NCI-H2171 treated with DMSO at 0.1 percent for 48 hours (cell line): ENCODE measurements around the gene NAT16.
"Not testable (repeated sequence)": the region's sequence is repeated elsewhere in the genome, so short reads cannot be mapped to it uniquely, and the experiment has no call there.

Experiments
- DNase-seq: peaks from one replicate; lab custom pipeline; 2025; lab: John Stamatoyannopoulos, UW

NAT16 gene

DNA sequence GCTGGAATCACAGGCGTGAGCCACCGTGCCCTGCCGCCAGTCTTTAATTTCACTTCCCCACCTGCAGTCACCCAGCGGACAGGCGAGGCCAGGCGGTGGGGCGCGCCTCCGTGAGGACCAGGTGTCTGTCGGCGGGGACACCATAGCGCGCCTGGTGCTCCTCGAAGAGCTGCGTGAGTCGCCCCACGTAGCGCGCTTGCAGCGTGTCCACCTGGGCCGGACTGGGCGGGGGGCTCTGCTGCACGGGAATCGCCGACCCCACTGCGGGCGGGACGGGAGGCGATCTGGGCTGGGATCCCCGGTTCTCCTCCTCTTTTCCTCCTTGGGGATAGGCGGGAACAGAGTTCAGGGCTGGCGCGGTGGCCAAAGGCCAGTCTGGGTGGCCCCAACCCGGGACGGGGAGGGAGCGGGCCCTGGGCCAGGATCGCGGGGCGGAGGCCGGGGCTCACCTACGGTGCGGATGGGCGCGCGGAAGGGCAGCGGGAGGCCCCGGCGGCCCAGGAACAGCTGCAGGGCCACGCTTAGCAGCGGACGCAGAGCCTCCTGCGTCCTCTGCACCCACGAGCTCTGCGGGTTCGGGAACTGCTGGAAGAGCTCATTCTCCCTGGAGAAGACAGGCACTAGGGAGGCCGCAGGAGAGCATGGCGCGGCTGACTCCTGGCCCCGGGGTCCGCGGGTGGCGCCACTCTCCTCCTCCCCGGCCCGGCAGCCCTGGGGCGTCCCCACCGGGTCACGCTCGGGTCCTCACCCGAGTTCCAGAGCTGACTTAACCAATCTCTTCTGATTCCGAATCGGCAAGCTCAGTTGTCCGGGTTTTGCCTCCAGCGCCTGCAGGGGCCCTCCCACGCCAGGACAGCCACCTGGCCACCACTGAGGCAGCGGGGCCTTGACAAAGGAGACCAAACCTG, 21.9 kb upstream of the NAT16 start:
- no peak for DNase-seq

DNA sequence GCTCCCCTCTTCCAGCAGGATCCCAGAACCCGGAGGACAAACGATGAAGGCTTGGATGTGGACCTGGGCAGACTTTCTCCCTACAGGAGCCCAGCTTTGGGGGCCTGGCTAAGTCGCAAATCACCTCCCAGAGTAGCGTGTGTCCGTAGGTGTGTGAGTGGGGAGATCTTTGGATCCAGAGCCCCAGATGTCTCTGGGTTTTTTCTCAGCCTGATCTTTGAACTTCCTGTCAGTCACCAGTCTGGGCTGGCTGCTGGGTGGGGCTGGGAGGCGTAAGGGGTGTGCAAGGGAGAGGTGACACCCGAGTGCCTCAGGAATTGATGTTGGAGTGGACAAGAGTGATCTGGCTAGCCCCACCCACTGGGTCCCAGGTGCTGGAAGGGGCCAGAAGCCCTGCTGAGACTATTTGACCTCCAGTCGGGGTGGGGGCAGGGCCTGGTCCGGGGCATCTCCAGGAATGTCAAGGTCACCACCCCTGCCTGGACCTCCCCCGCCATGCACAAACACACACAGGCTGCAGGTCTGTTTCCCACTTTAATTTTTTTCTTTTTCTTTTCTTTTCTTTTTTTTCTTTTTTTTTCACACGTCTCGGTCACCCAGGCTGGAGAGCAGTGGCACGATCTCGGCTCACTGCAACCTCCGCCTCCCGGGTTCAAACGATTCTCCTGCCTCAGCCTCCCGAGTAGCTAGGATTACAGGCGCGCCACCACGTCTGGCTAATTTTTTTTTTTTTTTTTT, 20.9 kb upstream of the NAT16 start, which contains the start of gene MOGAT3:
Gene MOGAT3 (minus strand): TSS at position 175 of the 738 bp plus-strand sequence. CDS start 182 bp downstream, outside the sequence.
- no peak for DNase-seq

DNA sequence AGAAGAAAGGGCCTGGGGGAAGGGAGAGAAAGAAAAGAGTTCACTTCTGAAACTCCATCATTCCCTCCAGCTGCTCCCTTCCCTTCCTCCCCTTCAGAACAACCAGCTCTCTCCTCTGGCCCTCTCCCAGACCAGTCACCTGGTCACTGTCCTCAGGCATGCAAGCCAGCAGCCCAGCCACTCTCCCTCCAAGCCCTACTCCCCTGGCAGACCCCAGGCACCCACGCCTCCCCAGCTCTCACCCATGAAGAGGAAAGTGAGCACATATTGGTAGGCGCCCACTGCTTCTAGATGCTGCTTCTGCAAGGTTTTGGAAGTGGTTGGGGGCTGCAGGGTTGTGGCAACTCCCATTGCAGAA, 20.4 kb upstream of the NAT16 start:
- DNase-seq, result no peak

DNA sequence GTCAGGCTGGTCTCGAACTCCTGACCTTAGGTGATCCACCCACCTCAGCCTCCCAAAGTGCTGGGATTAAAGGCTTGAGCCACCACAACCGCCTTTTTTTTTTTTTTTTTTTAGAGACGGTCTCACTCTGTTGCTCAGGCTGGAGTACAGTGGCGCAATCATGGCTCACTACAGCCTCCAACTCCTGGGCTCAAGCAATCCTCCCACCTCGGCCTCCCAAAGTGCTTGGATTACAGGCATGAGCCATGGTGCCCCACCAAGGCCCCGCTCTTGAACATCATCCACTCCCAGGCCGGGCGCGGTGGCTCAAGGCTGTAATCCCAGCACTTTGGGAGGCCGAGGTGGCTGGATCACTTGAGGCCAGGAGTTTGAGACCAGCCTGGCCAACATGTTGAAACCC, 19.4 kb upstream of the NAT16 start:
- DNase-seq, result not testable (repeated sequence)

DNA sequence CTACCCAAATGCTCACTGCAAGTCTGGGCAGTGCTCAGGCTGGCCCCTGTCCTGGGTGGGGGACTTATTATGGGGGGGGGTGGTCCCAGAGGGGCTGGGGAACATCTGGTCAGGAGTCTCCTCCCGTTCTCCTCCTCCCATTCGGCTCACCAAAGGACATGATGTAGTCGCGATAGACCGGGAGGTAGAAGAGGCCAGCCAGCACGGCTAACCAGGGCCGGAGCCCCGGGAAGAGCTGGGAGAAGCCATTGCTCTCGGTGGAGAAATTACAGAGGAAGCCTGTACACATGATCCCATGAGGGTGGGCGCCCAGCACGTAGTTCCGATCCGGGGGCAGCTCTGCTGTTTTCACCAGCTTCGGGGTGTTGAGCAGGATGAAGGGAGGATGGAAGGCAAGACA, 18.4 kb upstream of the NAT16 start:
- DNase-seq, result no peak

DNA sequence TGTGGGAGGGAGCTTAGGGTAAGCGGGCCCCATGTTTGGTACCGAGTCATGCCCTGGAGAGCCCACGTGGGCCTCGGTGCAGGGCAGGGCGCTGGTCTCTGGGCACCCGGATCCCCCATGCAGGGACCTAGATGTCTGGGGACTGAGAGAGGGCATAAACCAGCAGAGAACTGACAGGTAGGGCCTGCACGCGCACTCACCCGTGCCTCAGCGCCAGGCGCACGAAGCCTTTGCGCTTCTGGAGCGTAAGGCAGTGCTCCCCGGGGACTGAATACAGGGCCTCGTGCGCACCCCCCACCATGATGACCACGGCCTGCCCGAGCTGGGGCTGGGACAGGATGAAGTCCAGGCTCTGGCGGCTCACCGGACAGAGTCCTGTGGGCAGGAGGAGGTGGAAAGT, 17.9 kb upstream of the NAT16 start:
- DNase-seq, result no peak

DNA sequence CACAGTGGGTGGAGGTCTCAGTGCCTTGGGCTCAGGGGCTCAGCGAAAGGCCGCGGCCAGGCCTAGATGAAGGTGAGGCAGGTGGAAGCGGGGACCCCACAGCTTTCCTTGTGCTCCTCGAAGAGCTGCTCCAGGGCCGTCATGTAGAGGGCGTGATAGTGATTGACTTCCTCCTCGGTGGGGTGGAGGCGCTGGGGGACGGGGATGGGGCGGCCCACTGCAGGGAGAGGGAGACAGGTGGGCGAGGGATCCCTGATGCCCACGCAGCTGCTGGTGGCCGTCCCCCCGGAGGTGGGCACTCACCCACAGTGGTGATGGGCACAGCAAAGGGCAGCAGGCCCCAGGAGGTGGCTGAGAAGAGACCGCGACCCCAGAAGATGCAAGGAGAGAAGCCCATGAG, 15.8 kb upstream of the NAT16 start:
- DNase-seq, result no peak

DNA sequence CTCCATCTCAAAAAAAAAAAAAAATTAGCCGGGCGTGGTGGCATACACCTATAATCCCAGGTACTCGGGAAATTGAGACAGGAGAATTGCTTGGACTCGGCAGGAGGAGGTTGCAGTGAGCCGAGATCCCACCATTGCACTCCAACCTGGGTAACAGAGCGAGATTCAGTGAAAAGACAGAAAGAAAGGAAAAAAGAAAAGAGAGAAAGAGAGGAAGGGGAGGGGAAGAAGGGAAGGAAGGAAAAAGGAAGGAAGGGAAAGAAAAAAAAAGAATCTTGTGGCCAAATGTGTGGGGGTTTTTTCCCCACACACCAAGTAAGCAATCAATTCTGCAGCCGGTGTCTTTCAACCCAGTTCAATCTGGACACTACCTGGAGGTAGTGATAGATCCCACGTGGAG, 9.0 kb upstream of the NAT16 start:
- no peak for DNase-seq

DNA sequence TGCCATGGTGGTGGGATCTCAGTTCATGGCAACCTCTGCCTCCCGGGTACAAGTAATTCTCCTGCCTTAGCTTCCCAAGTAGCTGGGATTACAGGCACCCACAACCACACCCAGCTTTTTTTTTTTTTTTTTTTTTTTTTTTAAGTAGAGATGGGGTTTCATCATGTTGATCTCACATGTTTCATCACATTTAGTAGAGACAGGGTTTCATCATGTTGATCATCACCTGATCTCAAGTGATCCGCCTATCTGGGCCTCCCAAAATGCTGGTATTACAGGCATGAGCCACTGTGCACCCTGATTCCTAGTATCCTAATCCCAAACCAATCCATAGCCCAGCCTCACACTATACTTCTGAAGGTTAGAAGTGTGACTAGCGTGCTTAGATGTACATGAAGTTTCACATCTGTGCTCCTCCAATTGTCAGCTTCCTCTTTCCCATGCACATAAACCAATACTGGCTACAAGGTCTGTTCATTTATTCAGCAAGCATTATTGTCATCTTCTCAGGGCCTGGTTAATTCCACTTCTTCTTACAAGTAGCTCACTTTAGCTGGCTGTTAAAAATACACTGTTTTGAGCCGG, 6.8 kb upstream of the NAT16 start:
- DNase-seq, result no peak

DNA sequence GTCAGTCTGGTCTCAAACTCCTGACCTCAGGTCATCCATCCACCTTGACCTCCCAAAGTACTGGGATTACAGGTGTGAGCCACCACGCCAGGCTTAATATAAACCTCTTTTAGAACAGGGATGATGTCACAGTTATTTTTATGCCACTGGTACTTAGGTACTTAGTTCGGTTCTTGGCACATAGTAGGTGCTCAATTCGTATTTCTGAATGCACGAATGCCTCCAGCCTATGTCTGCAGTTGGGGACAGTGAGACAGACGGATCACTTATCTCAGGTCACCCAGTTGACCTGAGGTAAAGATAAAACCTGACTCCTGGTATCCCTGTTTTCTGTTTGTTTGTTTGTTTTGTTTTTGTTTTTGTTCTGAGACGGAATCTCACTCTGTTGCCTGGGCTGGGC, 6.1 kb upstream of the NAT16 start:
- no peak for DNase-seq

DNA sequence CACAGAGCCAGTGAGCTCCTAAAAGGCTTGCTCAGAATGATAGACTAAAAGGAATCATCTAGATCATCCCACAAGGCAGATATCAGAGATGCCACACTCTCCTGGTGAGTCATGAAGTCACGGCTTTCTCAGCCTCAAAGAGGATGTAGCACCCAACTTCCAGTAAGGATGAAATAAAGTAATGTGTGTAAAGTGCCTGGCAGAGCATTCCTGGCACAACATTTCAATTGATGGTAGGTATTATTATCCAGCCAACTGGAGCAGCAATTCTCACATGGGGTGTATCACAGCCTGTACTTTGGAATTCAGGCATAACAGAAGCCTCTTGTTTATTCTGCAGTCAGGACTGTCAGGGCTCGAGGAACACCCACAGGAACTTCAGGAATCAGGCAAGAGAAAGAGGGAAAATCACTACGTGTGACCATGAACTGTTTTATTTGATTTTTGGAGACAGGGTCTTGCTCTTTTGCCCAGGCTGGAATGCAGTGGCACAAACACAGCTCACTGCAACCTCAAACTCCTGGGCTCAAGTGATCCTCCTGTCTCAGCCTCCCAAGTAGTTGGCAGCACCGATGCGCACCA, 5.3 kb upstream of the NAT16 start:
- DNase-seq, result no peak

DNA sequence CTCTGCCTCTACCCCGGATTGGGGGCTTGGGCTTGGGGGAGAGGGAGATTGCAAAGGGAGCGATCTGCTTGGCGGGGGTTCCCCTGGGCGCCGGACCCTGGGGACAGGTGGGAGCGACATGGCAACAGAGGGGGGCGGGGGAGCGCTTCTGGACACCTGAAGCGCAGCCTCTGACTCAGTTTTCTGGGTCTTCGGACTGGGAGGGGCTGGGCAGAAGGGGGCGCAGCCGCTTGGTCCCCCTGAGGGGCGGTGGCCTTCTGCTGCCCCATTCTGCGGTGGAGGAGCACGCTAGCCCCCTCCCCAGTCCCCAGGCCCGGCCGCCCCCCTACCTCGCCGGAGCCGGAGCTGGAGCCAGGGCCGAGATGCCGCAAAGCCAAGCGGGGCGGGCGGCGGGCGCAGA, 380 bp downstream of the NAT16 start:
- DNase-seq, result no peak

DNA sequence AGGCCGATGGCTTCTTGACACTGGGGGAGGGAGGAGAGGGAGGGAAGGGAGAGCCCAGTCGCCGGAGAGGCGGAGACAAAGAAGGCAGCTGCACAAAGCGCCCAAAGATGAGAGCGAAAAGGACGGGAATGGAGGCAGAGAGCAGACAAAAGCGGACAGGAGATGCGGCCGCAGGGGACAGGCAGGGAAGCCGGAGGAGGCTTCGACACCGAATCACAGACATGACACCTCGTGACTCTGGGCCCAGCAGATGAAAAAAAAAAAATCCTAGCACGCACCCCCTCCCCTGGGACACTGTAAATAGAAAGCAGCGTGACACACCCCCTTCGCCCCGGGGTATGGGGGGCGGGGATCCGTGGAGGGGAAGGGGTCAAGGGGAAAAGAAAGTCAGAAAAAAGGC, 976 bp downstream of the NAT16 start:
- DNase-seq, result peak; percentile 56

DNA sequence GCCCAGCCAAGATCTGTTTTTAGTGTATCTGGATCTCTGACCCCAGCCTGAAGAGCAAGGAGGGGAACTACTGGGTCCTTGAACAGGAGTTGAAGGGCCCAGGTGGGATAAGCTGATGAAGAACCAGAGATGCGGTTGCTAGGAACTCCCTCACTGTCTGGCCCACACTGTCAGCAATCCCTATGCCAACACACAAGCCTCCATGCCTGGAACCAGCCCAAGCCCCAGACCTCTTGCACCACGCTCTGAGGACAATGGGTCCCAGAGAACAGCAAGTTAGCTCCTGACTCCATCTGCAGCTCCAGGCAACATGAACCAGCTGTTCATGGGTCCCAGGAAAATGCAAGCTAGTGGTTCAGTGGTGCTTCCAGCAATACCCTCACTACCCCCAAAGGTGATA, 2.4 kb downstream of the NAT16 start:
- DNase-seq, result no peak

DNA sequence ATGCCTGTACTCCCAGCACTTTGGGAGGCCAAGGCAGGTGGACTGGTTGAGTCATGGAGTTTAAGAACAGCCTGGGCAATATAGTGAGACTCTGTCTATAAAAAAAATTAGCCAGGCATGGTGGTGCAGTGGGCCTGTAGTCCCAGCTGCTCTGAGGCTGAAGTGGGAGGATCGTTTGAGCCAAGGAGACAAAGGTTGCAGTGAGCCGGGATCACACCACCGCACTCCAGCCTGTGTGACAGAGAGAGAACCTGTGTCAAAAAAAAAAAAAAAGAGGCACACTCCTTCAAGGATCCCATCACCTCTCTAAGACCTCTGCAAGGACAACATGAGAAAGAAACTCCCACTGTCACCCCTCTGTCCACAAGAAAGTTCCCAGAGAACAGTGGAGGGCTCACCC, 4.4 kb downstream of the NAT16 start:
- DNase-seq, result no peak

DNA sequence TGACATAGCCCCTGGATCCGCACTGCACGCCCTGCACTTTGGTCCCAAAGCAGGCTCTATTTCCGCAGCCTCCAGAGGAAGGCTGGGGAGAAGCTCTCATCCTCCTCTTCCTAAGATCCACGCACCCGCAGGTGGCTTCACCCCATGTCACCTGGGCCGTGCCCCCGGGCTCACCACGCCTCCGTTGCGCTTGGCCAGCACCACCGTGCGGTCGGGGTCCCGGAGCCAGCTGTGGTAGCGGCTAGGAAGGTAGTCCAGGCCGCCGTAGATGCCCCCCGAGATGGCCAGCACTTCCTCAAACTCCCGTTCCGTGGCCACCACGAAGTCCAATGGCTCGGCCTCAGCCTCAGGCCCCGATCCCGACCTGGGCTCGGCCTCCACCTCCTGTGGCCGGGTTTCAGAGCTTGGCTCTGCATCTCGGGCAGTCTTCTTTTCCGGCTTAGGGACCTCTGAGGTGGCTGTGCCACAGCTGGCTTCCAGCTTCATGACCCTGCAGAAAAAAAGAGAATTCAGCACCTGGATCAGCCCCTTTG, 5.7 kb downstream of the NAT16 start:
- no peak for DNase-seq

DNA sequence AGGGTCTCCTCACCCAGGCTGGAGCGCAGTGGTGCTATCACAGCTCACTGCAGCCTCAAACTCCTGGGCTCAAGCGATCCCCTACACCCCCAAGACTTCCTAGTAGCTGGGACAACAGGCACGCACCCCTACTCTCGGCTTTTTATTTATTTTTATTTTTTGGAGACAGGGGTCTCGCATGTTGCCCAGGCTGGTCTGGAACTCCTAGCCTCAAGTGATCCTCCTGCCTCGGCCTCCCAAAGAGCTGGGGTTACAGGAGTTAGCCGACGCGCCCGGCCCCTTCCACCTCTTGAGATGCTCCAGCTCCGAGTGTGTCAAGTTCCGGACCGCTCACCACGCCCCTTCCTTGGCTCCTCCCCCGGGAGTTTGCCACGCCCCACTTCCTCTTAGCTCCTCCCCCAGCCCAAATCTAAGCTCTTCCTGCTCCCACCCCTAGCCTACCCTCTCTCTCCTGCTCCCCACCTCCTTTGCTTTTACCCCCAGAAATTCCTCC, 6.3 kb downstream of the NAT16 start:
- peak; percentile 27 for DNase-seq

DNA sequence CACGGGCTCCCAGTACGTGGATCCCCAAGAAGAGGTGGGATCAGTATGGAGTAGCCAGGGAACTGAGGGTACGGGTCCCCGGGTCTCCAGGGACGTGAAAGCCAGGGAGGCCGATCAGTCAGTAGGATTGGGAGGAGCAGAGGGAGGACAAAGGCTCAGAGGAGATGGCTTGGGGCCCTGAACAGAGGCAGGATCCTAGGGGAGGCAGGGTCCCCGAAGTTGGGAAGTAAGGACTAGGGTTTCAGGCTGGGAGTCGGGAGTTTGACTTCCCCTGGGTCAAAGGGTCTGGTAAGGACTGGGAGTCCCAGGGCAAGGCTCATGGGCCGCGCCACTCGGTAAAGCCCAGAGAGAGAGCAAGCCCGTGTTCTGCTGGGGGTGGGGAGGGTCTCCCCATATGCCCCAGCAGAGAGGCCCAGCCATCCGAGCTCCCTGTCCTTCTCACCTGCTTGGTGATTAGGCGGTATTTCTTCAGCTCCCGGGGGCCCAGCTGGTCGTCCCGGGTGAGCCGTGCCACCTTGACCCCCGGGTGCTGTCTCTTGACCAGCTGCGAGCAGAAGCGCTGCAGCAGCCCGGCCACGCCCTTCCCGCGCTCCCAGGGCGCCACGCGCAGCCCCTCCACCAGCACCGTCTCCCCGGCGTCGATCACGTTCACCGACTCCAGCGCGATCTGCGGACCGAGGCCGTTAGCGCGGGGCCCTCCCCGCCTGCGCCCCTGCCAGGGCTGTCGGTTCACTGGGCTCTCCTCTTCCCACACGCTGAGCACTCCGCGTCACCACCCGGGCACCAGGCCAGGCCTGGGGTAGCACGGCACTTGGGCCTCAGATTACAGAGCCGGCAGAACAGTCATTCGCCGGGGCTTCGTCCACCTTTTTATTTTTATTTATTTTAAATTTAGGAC, 7.0 kb downstream of the NAT16 start:
- DNase-seq, result peak; percentile 64

DNA sequence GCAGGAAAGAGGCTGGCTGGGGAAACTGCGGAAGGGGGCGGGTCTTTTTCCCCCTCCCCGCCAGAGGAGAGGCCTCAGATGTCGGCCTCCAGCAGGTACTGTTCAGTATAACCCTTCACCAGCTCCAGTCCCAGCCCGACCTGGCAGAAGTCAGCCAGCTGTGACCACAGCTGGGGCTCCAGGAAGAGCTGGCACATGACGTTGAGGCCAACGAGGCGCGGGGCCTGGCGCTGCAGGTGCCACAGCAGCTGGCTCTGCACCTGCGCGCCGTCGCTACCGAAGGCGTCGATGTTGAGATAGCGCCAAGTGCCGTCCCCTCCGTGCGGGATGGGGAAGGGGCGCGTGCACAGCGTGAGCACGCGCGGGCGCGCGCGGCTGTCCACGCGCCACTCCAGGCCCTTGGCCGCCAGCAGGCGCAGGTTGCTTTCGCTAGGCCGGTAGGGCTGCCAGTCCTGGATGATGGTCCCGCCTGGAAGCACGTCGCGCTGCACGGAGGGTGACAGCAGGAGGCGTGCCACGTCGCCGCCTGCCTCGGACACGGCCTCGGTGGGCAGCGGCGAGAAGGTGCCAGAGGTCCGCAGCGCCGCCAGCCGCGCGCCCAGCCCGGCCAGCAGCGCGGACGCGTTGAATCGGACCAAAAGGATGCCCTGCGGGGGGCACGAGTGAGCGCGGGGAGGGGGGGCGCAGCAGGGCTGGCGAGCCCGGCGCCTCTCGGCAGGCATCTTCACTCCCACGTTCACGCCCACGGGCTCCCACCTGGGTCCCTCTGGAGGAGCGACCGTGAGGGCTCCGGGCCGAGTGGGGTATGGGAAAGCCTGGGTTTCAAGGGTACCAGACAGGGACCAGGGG, 7.9 kb downstream of the NAT16 start:
- DNase-seq, result peak; percentile 85

DNA sequence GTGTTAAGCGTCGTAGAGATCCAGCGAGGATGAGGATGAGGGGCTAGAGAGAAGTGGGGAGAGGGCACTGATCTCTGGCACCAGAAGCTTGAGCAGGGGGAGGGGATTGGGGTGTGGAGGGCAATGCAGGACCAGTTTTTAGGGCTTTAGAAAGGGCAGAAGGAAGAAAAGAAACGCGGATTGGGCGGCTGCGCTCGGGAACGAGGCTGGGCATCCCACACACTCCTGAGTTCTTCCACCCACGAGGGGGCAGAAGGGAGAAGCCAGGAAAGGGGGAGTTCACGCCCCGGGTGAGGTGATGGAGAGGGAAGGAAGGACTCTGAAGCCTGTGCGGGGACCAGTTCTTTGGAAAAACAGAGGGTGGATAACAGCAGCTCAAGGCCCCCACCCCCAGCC, 8.7 kb downstream of the NAT16 start:
- DNase-seq, result no peak
